GM19239 (cell line): ENCODE data around the gene CKLF.
A peak's percentile ranks its signal among the peaks of the same experiment; 100 is the strongest.
"Not testable (repeated sequence)": the region's sequence is repeated elsewhere in the genome, so short reads cannot be mapped to it uniquely, and the experiment has no call there.

Experiments
- DNase-seq: peaks from one replicate; pipeline ENCODE4 v3.0.0; 2011; ENCODE audit warnings: low spot score; ENCODE audit not compliant: insufficient read length
- FAIRE-seq: peaks from 2 replicates; lab custom pipeline; 2011; peaks lifted over from hg19 to GRCh38; lab: Jason Lieb, UNC

CKLF gene, protein sequence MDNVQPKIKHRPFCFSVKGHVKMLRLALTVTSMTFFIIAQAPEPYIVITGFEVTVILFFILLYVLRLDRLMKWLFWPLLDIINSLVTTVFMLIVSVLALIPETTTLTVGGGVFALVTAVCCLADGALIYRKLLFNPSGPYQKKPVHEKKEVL

GRCh38 chr16:66552286-66553177 lies at the start of gene CKLF:
CKLF (plus strand) TSS chr16:66552576; CDS start chr16:66552716, 140 bp downstream.
- FAIRE-seq (no peak), DNase-seq (peak; percentile 91)

- FAIRE-seq, result no peak
These were observed 49.3 kb upstream of the CKLF start for GRCh38 chr16:66503030-66503429.

DNA sequence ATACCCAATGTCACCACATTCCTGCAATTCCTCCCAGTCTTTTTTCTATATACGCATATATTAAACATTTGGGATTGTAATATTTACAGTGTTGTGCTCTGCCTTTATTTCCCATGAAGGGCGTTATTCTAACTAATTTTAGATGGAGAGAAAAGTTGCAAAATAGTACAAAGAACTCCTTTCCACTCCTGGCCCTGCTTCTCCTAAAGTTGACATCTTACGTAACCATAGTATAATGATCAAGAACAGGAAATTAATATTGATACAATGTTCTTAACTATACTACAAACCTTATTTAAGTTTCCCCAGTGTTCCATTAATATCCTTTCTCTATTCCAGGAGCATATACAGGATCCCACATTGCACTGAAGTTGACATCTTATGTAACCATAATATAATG lies 48.8 kb upstream of the CKLF start:
- no peak for FAIRE-seq
- no peak for DNase-seq

More at GRCh38 chr16:66503030-66503429, 49.3 kb upstream of the CKLF start:
- no peak for DNase-seq

- DNase-seq (no peak), FAIRE-seq (no peak)
These were observed 44.6 kb upstream of the CKLF start for GRCh38 chr16:66507731-66508239.

- DNase-seq (no peak), FAIRE-seq (no peak)
These were observed 44.0 kb upstream of the CKLF start for GRCh38 chr16:66508248-66508913.

DNA sequence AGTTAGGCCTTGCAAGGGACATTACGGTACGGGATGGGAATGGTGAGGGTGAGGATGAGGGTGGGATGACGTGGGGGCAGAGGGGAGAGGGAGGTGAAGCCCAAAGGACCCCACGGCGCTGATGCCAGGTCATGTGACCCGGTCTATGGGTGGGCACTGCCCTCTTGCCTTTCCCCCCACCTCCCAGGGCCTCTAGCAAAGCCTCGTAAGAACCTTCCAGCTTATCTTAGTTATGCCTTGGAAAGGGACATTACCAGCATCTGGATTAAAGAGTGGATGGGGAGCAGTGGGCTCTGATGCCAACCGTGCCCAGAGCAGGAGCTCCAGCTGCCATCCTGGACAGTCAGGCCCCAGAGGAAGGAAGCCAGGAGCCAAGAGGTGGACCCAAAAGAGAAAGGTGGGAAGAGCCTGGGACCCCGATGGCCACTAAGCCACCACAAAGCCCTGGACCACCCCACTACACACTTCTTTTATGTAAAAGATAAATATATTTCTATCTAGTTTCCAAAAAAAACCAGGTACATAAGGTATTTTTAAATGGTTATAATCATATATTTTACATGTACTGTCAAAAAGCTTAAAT lies 43.4 kb upstream of the CKLF start:
- FAIRE-seq (no peak), DNase-seq (no peak)

DNA sequence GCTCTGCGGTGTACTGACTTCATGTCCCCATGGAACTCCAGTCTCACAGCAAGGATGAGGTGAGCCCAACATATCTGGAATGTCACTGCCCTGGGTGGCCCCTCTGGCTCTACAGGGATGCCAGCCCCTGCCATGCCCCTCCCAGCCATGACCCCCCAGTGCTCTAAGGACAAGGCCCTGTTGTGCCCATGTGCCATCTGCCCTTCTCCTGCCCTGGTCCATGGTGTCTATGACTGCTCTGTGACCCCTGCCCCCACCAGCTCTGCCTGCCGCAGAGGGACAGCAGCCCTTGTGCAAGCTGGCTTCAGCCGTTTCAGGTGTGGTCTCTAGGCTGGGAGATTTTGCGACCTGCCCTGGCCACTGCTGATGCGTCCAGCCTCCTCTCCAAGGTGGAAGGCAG lies 42.8 kb upstream of the CKLF start:
- no peak for DNase-seq
- FAIRE-seq, result no peak

GRCh38 chr16:66510298-66510697 lies 42.1 kb upstream of the CKLF start:
- FAIRE-seq (no peak), DNase-seq (no peak)

- DNase-seq (no peak), FAIRE-seq (no peak)
These were observed 41.4 kb upstream of the CKLF start for GRCh38 chr16:66510711-66511601.

DNA sequence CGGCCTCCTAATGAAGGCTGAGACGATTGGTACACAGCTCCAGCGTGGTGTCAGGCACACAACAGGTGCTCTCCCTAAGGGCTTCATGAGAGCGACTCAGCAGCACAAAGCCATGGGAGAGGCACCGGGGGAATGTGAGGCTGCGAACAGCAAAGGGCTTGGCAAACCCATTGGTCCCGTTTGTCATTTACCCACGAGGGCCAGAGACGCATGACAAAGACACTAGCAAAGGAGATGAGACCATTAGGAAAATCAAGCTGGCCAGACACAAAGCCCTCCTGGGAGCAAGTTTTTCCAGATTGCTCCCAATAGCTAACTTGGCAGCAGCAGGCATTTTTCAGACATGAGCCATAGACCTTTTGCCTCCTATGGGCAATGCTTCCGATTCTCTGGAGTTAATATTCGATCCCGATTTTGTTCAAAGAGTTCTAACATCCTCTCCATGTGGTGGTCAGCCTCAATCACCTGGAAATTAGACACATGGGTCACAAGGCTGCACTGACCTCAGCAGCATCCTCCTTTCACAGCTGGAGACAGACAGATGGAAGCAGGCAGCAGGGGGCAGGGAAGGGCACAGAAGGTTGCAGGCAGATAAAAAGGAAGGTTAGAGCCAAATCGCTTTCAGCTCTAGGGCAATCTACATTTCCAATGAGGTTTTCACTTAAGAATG lies 40.6 kb upstream of the CKLF start:
- DNase-seq, result no peak
- no peak for FAIRE-seq

- FAIRE-seq (no peak), DNase-seq (no peak)
These were observed 39.9 kb upstream of the CKLF start for GRCh38 chr16:66512272-66513110.

DNA sequence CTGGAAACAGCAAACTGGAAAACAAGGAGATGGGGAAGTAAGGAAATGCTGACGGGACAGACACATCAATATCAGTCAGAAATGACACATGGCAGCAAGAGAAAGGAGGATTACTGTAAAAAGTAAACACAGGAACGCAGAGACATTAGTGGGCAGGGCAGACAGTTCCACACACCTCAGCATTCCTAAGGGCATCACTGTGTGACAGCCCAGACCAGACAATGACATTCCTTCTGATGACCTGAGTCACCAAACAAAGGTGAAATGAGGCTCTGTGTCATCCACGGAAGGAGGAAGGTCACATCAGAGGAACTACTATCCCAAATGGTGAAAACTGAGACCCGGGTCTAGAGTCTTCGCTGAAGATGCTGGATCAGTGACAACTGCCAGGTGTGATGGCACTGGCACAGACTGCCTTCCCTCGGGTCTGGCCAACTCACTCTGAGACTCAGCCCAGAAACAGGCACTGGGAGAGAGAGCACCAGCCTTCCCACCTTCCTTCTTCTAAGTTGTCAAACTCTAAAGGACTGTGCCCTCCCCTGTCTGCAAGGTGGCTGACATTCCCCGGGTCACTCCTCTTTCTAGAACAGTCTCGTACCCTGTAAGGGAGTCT lies 39.2 kb upstream of the CKLF start:
- no peak for FAIRE-seq
- no peak for DNase-seq

GRCh38 chr16:66514391-66514790 lies 38.0 kb upstream of the CKLF start:
- not testable (repeated sequence) for FAIRE-seq

DNA sequence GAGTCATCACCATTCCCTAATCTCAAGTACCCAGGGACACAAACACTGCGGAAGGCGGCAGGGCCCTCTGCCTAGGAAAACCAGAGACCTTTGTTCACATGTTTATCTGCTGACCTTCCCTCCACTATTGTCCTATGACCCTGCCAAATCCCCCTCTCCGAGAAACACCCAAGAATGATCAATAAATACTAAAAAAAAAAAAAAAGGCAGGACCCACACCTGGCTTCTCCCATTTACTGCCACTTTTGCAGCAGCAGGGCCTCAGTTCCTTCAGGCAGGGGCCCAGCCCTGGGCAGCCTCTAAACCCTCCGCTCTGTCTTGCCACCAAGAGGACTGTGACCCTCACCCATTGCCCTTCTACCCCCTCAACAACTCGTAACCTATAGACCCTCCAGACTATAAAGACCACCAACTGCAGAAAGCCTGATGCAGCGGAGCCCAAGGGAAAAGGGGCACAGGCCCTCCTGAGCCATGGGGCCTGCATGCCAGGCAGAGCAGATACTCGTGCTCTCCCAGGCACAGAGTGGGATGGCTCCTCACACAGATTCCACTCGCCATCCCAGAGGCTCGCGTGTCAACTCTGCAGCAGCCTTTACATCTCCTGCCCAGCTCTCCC lies 37.3 kb upstream of the CKLF start:
- not testable (repeated sequence) for DNase-seq, FAIRE-seq

More at GRCh38 chr16:66514391-66514790, 38.0 kb upstream of the CKLF start:
- not testable (repeated sequence) for DNase-seq

- DNase-seq (no peak), FAIRE-seq (no peak)
These were observed 36.5 kb upstream of the CKLF start for GRCh38 chr16:66515596-66516508.

DNA sequence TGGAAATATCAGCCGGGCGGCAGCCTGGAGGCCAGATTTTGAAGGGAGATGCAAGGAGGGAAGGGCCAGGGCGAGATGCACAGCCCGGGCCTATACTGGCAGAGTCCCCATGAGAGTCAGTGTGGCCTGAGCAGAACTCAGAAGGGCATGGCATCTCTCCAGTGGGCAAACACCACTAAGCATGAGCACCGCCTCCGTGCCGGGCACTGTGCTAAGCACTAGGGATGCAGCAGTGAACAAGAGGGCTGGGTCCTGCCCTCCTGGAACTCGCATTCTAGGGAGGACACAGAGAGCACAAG lies 35.9 kb upstream of the CKLF start:
- DNase-seq (no peak), FAIRE-seq (no peak)
